A673 (cell line): ENCODE results near the gene GSX1. TPM values are rescaled to one million over a fixed set of nuclear protein-coding genes. Genes with fewer than 3 reads are reported as not detected.

ENCODE experiments used
- BruUV-seq: library from RNA; stranded (reverse); fragments of 400-500 nt; replicated peaks from 2 replicates; lab custom pipeline; 2021; lab: Mats Ljungman, UMichigan
- CTCF ChIA-PET: fragments of 300-600 bp; sonication (Branson Sonifier 250); formaldehyde crosslinking; loops from one replicate; lab custom pipeline; 2022; ENCODE audit warnings: antibody characterized with exemption; lab: Charles Lee
- POLR2A ChIA-PET: fragments of 300-600 bp; sonication (Branson Sonifier 250); formaldehyde crosslinking; loops from one replicate; lab custom pipeline; 2022; ENCODE audit warnings: antibody characterized with exemption; ENCODE audit not compliant: low non-redundant PET; lab: Charles Lee
- DNase-seq: peaks from one replicate; pipeline ENCODE4 v3.0.0-alpha.2; 2015; ENCODE audit warnings: low spot score
- H3K27ac ChIP-seq: fragments of 200-600 bp; sonication (generic); 2 replicates; pipeline ENCODE4 v1.5.1; 2016; ENCODE audit warnings: mixed run types, low read depth, mild to moderate bottlenecking, mixed read lengths, antibody characterized with exemption, low read length; ENCODE audit not compliant: poor library complexity, severe bottlenecking
- H3K27me3 ChIP-seq: fragments of 200-600 bp; sonication (generic); replicated peaks from 2 replicates; pipeline ENCODE4 v1.6.1; 2017; ENCODE audit warnings: mixed run types, low read depth, mild to moderate bottlenecking, mixed read lengths, antibody characterized with exemption, low read length; ENCODE audit not compliant: insufficient read depth, poor library complexity
- H3K36me3 ChIP-seq: fragments of 200-600 bp; sonication (generic); 2 replicates; pipeline ENCODE4 v1.6.1; 2016; ENCODE audit warnings: mixed run types, mild to moderate bottlenecking, mixed read lengths, antibody characterized with exemption, low read length; ENCODE audit not compliant: insufficient read depth, poor library complexity, severe bottlenecking
- H3K4me1 ChIP-seq: fragments of 200-600 bp; sonication (generic); 2 replicates; pipeline ENCODE4 v1.6.1; 2017; ENCODE audit warnings: mixed run types, mild to moderate bottlenecking, mixed read lengths, antibody characterized with exemption, low read length; ENCODE audit not compliant: insufficient read depth, poor library complexity, severe bottlenecking
- H3K4me3 ChIP-seq: fragments of 200-600 bp; sonication (generic); 2 replicates; pipeline ENCODE4 v1.5.1; 2016; ENCODE audit warnings: low read depth, mixed run types, mild to moderate bottlenecking, mixed read lengths, low read length; ENCODE audit not compliant: poor library complexity, severe bottlenecking
- H3K9me3 ChIP-seq: fragments of 200-600 bp; sonication (generic); 2 replicates; pipeline ENCODE4 v1.6.1; 2016; ENCODE audit warnings: mixed run types, low read depth, mild to moderate bottlenecking, mixed read lengths, antibody characterized with exemption, low read length; ENCODE audit not compliant: poor library complexity, severe bottlenecking
- CTCF ChIP-seq: fragments of 300-800, 200-600 bp; sonication (generic); conservative IDR thresholded peaks from 2 replicates; pipeline ENCODE4 v1.5.1; 2017; ENCODE audit warnings: low read depth, mild to moderate bottlenecking, antibody characterized with exemption, low read length, moderate library complexity, mixed read lengths
- EZH2 ChIP-seq: fragments of 200-600 bp; sonication (generic); IDR thresholded peaks from 2 replicates; pipeline ENCODE4 v1.6.1; 2017; ENCODE audit warnings: borderline replicate concordance, low read depth, mild to moderate bottlenecking, mixed read lengths, antibody characterized with exemption, low read length; ENCODE audit not compliant: poor library complexity, severe bottlenecking
- intact Hi-C: fragments of 100-400 bp; cut with micrococcal nuclease; formaldehyde crosslinking; loops from one replicate; pipeline ENCODE4 v1.10.0; 2022; ENCODE audit not compliant: unreplicated experiment
- total RNA-seq: library from RNA; stranded (reverse); gene quantifications from 2 replicates; pipeline ENCODE4 v1.2.3, GENCODE V29; 2021

The GSX1 gene
- total RNA-seq, 1 experiment from 2014 or later, result not detected

- DNase-seq, result no peak
- POLR2A ChIA-PET, result no interaction called here
- TF ChIP-seq CTCF, result no peak
- peak; percentile 36 for TF ChIP-seq EZH2
- no peaks in the 10 kb centered on the region for H3K9me3 ChIP-seq
- no TSS peak for BruUV-seq
- peaks cover 99% of the 10 kb centered on the region for H3K27me3 ChIP-seq
- H3K4me1 ChIP-seq, result no peaks in the 10 kb centered on the region
- no peak overlapping the region for H3K27ac ChIP-seq
- no peak overlapping the region for H3K4me3 ChIP-seq
- no peaks in the 10 kb centered on the region for H3K36me3 ChIP-seq
- intact Hi-C loops, result no loop called here
- CTCF ChIA-PET, result no interaction called here
Observed at GRCh38 chr13:27795718-27796019, 3.4 kb downstream of the GSX1 start.

- TF ChIP-seq EZH2 (no peak), CTCF (no peak)
- Histone ChIP-seq H3K9me3 (no peaks in the 10 kb centered on the region), H3K27me3 (peaks cover 92% of the 10 kb centered on the region), H3K27ac (no peak overlapping the region), H3K4me3 (no peak overlapping the region), H3K4me1 (no peaks in the 10 kb centered on the region), H3K36me3 (no peaks in the 10 kb centered on the region)
- no peak for DNase-seq
- ChIA-PET POLR2A (no interaction called here), CTCF (no interaction called here)
- intact Hi-C loops, result no loop called here
- no TSS peak for BruUV-seq
Observed at GRCh38 chr13:27796544-27797227, 4.4 kb downstream of the GSX1 start.

GRCh38 chr13:27797228-27797624 is 4.9 kb downstream of the GSX1 start:
- DNase-seq, result peak; percentile 45
- intact Hi-C loops, result no loop called here
- POLR2A ChIA-PET, result no interaction called here
- no peaks in the 10 kb centered on the region for H3K9me3 ChIP-seq
- TF ChIP-seq CTCF (0 out of 2 replicates have a peak, but pooled peaks have one; percentile 19), EZH2 (peak; percentile 56)
- no peak overlapping the region for H3K27ac ChIP-seq
- peaks cover 92% of the 10 kb centered on the region for H3K27me3 ChIP-seq
- no peaks in the 10 kb centered on the region for H3K36me3 ChIP-seq
- no peaks in the 10 kb centered on the region for H3K4me1 ChIP-seq
- CTCF ChIA-PET, result no interaction called here
- no peak overlapping the region for H3K4me3 ChIP-seq
- BruUV-seq, result no TSS peak
